GM12873 (cell line): Measurements from ENCODE around the gene EEF1E1.

Experiments
- CTCF ChIP-seq: IDR thresholded peaks from 2 replicates; pipeline ENCODE4 v1.5.1; 2012; ENCODE audit warnings: low read depth, mild to moderate bottlenecking, moderate library complexity, low read length, control low read depth; ENCODE audit not compliant: insufficient read depth; ENCODE audit errors: missing control alignments

Gene EEF1E1

DNA sequence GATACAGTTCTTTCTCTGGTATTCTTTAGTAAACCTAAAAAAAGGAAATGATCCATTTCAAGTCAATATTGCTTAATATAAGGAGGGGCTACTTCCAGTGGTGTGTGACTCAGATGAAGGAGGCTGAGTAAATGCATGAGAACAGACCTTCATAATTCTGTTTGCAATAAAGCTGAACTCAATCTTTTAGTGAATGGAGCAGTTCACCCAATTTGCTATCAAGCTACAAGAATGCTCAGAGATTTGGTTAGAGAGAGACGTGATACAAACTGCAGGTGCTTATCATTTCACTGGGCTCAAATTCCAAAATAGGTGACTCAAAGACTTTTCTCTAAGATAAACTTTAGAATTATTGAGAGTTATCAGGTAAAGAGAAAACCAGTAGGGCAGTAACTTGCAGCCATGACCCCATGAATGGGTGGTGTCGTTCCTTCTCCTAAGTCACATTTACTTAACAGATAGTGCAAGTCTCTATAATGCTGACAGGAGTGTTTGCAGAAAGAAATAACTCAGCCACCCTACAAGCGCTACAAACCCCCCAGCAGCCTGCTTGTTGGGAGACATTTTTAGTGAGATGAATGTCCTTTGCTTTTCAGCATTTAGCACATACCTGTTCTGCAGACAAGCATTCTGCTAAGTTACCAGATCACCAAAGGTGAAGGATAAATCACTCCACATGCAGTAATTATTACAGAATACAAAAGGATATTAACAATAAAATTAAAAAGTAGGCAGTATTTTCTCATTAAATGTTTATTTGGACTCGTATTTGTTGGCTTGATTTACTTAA lies 21.8 kb downstream of the EEF1E1 start:
- TF ChIP-seq CTCF, result no peak

GRCh38 chr6:8079126-8079525 lies 23.2 kb downstream of the EEF1E1 start:
- no peak for TF ChIP-seq CTCF

DNA sequence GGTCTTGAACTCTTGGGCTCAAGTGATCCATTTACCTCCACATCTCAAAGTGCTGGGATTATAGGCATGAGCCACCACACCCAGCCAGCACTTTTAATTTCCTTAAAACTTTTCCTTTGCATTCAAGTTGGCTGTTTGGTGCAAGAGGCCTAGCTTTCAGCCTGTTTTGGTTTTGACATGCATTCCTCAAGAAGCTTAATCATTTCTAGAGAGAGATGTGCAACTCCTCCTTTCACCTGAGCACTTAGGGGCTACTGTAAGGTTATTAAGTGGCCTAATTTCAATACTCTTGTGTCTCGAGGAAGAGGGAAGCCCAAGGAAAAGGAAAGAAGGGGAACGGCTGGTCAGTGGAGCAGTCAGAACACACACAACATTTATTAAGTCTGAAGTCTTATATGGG lies 24.4 kb downstream of the EEF1E1 start:
- no peak for TF ChIP-seq CTCF

- TF ChIP-seq CTCF, result no peak
These were observed 26.6 kb downstream of the EEF1E1 start for GRCh38 chr6:8075704-8076103.

GRCh38 chr6:8075185-8075584 lies 27.2 kb downstream of the EEF1E1 start:
- TF ChIP-seq CTCF, result no peak

- no peak for TF ChIP-seq CTCF
These were observed 28.1 kb downstream of the EEF1E1 start for GRCh38 chr6:8074213-8074612.

DNA sequence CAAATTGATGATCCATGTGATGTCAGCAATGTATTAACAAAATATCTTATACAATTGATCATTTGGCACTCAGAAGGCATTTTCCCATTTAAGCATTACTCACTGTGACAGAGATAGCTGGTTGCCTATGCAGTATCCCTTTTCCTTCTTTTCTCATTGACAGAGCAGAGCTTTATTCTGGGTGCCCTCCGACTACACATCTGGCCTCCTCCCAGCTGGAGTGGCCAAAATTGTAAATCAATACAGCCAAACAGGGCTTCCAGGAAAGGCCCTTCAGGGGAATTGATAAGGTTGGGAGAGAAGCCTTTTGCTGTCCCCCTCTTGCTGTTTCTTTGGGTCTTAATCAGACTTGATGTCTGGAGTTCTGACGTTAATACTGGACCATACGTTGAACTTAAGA lies 28.6 kb downstream of the EEF1E1 start:
- no peak for TF ChIP-seq CTCF
